ENCODE measurements around the gene LMF1. TPM values are rescaled to one million over a fixed set of nuclear protein-coding genes. Genes with fewer than 3 reads are reported as not detected.

The LMF1 gene
- total RNA-seq, 4 donors from 2014 or later = 23.2 to 97.8 (median 89.1) TPM

DNA sequence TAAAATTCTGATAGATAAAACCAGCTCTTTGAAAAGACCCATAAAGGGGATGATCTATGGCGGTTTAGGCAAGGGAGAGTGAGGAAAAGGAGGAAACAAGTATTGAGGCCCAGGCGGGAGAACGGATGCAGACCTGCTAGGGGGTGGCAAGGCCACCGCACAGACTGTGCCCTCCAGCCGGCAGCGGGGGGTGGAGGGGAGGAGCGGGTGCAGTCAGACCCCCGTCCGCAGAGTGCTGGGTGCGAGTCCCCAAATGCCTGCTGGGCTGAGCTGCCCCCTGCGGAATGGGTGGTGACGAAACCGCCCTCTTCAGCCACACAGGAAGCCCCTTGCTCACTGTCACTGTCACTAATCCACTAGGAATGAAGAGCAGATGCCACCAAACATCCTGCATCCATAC, 46.0 kb downstream of the LMF1 start:
- intact Hi-C loops (cut with DNase I) = no loop called here
- Histone ChIP-seq H3K4me3 (replicated peaks in 1 of 3) (no peak overlapping the region), H3K9me3 (no peaks in the 10 kb centered on the region), H3K27me3 (no peaks in the 10 kb centered on the region), H3K27ac (no peak overlapping the region), H3K36me3 (no peaks in the 10 kb centered on the region), H3K4me1 (peaks cover 0 to 3% of the 10 kb centered on the region in 2 donors)
- no peak for DNase-seq
- TF ChIP-seq POLR2A (IDR thresholded peaks at IDR 0.05) = no peak
- TF ChIP-seq, protein P1, sequence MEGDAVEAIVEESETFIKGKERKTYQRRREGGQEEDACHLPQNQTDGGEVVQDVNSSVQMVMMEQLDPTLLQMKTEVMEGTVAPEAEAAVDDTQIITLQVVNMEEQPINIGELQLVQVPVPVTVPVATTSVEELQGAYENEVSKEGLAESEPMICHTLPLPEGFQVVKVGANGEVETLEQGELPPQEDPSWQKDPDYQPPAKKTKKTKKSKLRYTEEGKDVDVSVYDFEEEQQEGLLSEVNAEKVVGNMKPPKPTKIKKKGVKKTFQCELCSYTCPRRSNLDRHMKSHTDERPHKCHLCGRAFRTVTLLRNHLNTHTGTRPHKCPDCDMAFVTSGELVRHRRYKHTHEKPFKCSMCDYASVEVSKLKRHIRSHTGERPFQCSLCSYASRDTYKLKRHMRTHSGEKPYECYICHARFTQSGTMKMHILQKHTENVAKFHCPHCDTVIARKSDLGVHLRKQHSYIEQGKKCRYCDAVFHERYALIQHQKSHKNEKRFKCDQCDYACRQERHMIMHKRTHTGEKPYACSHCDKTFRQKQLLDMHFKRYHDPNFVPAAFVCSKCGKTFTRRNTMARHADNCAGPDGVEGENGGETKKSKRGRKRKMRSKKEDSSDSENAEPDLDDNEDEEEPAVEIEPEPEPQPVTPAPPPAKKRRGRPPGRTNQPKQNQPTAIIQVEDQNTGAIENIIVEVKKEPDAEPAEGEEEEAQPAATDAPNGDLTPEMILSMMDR (IDR thresholded peaks at IDR 0.05) = no peak
- 94 to 98% methylated on average over 13 of the region's 13 CpGs for WGBS, 2 donors

DNA sequence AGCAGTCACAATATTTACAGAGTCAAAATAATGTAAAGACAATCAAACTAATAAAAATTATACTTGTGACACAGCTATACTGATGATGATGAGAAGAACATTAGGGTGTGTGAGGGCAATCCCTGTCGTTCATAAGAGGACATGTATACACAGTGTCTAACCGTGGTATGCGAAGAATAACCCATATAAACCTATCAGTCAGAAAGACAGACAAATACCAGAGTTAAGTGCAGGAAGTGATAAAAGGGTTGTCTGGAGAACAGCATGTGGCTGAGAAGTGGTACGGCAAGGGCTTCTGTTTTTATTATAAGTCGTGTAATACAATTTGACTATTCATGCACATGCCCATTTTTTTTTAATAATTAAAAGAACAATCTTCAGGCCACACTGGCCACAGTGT, 46.7 kb downstream of the LMF1 start:
- no peak for DNase-seq
- intact Hi-C loops (cut with DNase I) = no loop called here
- WGBS, 2 donors = 88 to 90% methylated on average over 5 of the region's 5 CpGs
- H3K4me1 ChIP-seq = peaks cover 0 to 5% of the 10 kb centered on the region in 2 donors
- no peaks in the 10 kb centered on the region for H3K9me3 ChIP-seq
- H3K4me3 ChIP-seq (replicated peaks in 1 of 3) = no peak overlapping the region
- no peak overlapping the region for H3K27ac ChIP-seq
- TF ChIP-seq, protein P1 (IDR thresholded peaks at IDR 0.05) = no peak
- no peak for TF ChIP-seq POLR2A (IDR thresholded peaks at IDR 0.05)
- no peaks in the 10 kb centered on the region for H3K36me3 ChIP-seq
- no peaks in the 10 kb centered on the region for H3K27me3 ChIP-seq

DNA sequence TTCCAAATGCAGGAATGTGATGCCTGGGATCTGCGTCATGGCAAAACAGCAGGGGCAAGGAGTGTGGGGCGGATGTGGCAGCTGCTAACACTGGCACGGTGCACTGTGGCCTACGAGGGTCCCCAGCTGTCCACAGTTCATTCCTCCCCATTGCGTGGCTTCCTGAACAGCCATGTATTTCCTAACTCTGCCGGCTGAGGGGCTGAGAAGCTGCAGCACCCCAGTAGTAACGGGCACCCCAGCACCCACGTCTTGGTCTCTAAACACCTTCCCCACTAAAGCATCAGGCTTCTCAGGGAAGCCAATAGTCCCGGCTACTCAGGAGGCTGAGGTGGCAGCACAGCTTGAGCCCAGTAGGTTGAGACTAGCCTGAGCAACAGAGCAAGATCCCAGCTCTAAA, 47.6 kb downstream of the LMF1 start:
- Histone ChIP-seq H3K27ac (no peak overlapping the region), H3K4me1 (peaks cover 0 to 5% of the 10 kb centered on the region in 2 donors), H3K4me3 (replicated peaks in 1 of 3) (no peak overlapping the region), H3K27me3 (no peaks in the 10 kb centered on the region), H3K36me3 (no peaks in the 10 kb centered on the region), H3K9me3 (no peaks in the 10 kb centered on the region)
- DNase-seq = no peak
- TF ChIP-seq, protein P1 (IDR thresholded peaks at IDR 0.05) = no peak
- TF ChIP-seq POLR2A (IDR thresholded peaks at IDR 0.05) = no peak
- 97 to 99% methylated on average over 7 to 9 of the region's 9 CpGs for WGBS, 2 donors
- intact Hi-C loops (cut with DNase I) = no loop called here

DNA sequence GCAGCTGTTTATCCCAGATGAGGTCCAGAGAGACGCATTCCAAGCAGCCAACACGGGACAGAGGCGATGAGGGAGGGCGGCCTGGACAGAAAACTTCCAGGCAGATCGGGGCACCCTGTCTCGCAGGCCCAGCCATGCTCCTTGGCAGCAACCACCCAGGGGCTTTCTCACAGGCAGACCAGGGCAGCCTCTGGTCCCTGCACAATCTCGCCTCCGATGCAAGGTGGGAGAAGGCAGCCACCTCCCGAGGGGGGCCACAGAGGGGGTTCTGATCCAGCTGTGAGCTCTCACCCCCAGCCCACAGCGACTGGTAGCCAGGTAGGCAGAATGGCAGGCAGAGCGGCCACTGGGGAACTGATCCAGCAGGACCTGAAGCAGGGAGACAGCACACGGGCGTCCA, 48.7 kb downstream of the LMF1 start:
- intact Hi-C loops (cut with DNase I) = no loop called here
- no peak for TF ChIP-seq POLR2A (IDR thresholded peaks at IDR 0.05)
- TF ChIP-seq, protein P1 (IDR thresholded peaks at IDR 0.05) = no peak
- WGBS, 2 donors = 94% methylated on average over 12 to 13 of the region's 13 CpGs

DNA sequence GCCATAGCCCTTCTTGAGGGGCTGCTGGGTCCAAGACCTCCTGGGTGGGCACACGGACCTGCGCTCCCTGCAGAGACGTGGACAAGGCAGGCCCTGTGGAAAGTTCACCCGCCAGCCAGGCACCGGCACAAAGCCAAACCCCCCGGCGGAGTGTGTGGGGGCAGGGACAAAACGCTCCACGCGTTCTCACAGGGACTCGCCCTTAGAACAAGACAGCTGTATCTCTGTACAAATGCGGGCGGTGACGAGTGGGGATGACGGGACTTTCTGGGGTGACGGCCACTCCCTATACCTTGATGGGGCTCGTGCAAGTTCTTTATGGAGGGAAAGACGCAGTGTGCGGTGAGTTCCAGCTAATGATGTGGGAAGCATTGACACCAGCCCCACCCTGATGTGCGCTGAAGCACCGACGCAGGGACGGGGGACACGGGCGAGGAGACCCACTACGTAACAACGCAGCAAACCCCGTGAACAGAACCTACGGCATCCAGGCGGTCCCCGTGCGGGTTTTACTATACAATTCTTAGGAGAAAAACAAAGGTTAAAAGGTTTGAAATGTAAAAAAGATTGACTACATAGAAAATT, 49.4 kb downstream of the LMF1 start:
- no peak overlapping the region for H3K4me3 ChIP-seq (replicated peaks in 1 of 3)
- H3K27me3 ChIP-seq = no peaks in the 10 kb centered on the region
- H3K4me1 ChIP-seq = peaks cover 0 to 5% of the 10 kb centered on the region in 2 donors
- intact Hi-C loops (cut with DNase I) = no loop called here
- TF ChIP-seq, protein P1 (IDR thresholded peaks at IDR 0.05) = no peak
- no peak for TF ChIP-seq POLR2A (IDR thresholded peaks at IDR 0.05)
- H3K27ac ChIP-seq = no peak overlapping the region
- no peaks in the 10 kb centered on the region for H3K36me3 ChIP-seq
- no peak for DNase-seq
- WGBS, 2 donors = 97% methylated on average over 31 to 32 of the region's 32 CpGs
- H3K9me3 ChIP-seq = no peaks in the 10 kb centered on the region

More for the DNA sequence above, 48.7 kb downstream of the LMF1 start:
- DNase-seq = no peak
- Histone ChIP-seq H3K27ac (no peak overlapping the region), H3K36me3 (no peaks in the 10 kb centered on the region), H3K27me3 (no peaks in the 10 kb centered on the region), H3K4me1 (peaks cover 0 to 5% of the 10 kb centered on the region in 2 donors), H3K4me3 (replicated peaks in 1 of 3) (no peak overlapping the region), H3K9me3 (no peaks in the 10 kb centered on the region)
